Liver (tissue), 9 donors: ENCODE measurements around the gene CCDC141. TPM values are rescaled to one million over a fixed set of nuclear protein-coding genes. Genes with fewer than 3 reads are reported as not detected.

ENCODE experiments used
- DNase-seq: peaks from one replicate; pipeline ENCODE4 v3.0.0-alpha.2; 2017; ENCODE audit warnings: low spot score
- H3K27ac ChIP-seq, 2 donors: one replicate each; pipeline ENCODE4 v1.7.0; 2013; ENCODE audit warnings: inconsistent platforms in 2 of 2, low read length in 2 of 2, control low read depth in 1 of 2, low read depth in 1 of 2, mild to moderate bottlenecking in 1 of 2
- H3K27me3 ChIP-seq, 4 donors: one replicate each; pipeline versions ENCODE4 v1.6.1 to v1.7.0; 2013; ENCODE audit warnings: low read length in 3 of 4, inconsistent platforms in 1 of 4, mild to moderate bottlenecking in 1 of 4, moderate library complexity in 1 of 4; ENCODE audit not compliant: control insufficient read depth in 4 of 4, insufficient read depth in 4 of 4
- H3K36me3 ChIP-seq, 4 donors: one replicate each; pipeline versions ENCODE4 v1.6.1 to v1.7.0; 2013; ENCODE audit warnings: low read length in 3 of 4, mild to moderate bottlenecking in 3 of 4, low read depth in 1 of 4, moderate library complexity in 1 of 4; ENCODE audit not compliant: control insufficient read depth in 4 of 4, insufficient read depth in 3 of 4
- H3K4me1 ChIP-seq, 4 donors: one replicate each; pipeline versions ENCODE4 v1.6.1 to v1.7.0; 2013; ENCODE audit warnings: low read length in 3 of 4, mild to moderate bottlenecking in 3 of 4, moderate library complexity in 1 of 4; ENCODE audit not compliant: control insufficient read depth in 4 of 4, insufficient read depth in 4 of 4
- H3K4me3 ChIP-seq, 3 donors: one replicate each; pipeline versions ENCODE4 v1.6.1 to v1.7.0; 2013; ENCODE audit warnings: low read length in 3 of 3, control low read depth in 1 of 3, low read depth in 1 of 3, mild to moderate bottlenecking in 1 of 3
- H3K9ac ChIP-seq, 2 donors: one replicate each; pipeline ENCODE4 v1.7.0; 2013; ENCODE audit warnings: low read length in 2 of 2, mild to moderate bottlenecking in 2 of 2, moderate library complexity in 2 of 2, control low read depth in 1 of 2, low read depth in 1 of 2
- H3K9me3 ChIP-seq, 4 donors: one replicate each; pipeline versions ENCODE4 v1.6.1 to v1.7.0; 2013; ENCODE audit warnings: low read length in 3 of 4; ENCODE audit not compliant: control insufficient read depth in 4 of 4
- FOXA1 ChIP-seq: IDR thresholded peaks from 2 replicates; pipeline ENCODE4 v1.6.1; 2016; ENCODE audit warnings: antibody characterized with exemption
- FOXA2 ChIP-seq: IDR thresholded peaks from 2 replicates; pipeline ENCODE4 v1.6.1; 2016; ENCODE audit warnings: antibody characterized with exemption
- GABPA ChIP-seq, 2 donors: IDR thresholded peaks in 1 of 2; conservative IDR thresholded peaks in 1 of 2; 2 replicates each; pipeline ENCODE4 v1.6.1; 2016; ENCODE audit warnings: antibody characterized with exemption in 2 of 2, mild to moderate bottlenecking in 1 of 2, moderate library complexity in 1 of 2
- HNF4A ChIP-seq, 2 donors: conservative IDR thresholded peaks; 2 replicates each; pipeline ENCODE4 v1.6.1; 2016; ENCODE audit warnings: antibody characterized with exemption in 2 of 2, mild to moderate bottlenecking in 2 of 2
- HNF4G ChIP-seq: IDR thresholded peaks from 2 replicates; pipeline ENCODE4 v1.6.1; 2016; ENCODE audit warnings: antibody characterized with exemption
- JUND ChIP-seq, 2 donors: IDR thresholded peaks; 2 replicates each; pipeline ENCODE4 v1.6.1; 2016; ENCODE audit warnings: antibody characterized with exemption in 2 of 2
- NR2F2 ChIP-seq: IDR thresholded peaks from 2 replicates; pipeline ENCODE4 v1.6.1; 2016; ENCODE audit warnings: antibody characterized with exemption
- RAD21 ChIP-seq, 2 donors: IDR thresholded peaks; 2 replicates each; pipeline ENCODE4 v1.6.1; 2016; ENCODE audit warnings: antibody characterized with exemption in 2 of 2, mild to moderate bottlenecking in 2 of 2
- RXRA ChIP-seq, 2 donors: IDR thresholded peaks; 2 replicates each; pipeline ENCODE4 v1.6.1; 2017 to 2018; ENCODE audit warnings: antibody characterized with exemption in 2 of 2, mild to moderate bottlenecking in 1 of 2
- SP1 ChIP-seq: IDR thresholded peaks from 2 replicates; pipeline ENCODE4 v1.6.1; 2018; ENCODE audit warnings: antibody characterized with exemption, mild to moderate bottlenecking
- TAF1 ChIP-seq: conservative IDR thresholded peaks from 2 replicates; pipeline ENCODE4 v1.6.1; 2016; ENCODE audit warnings: antibody characterized with exemption, mild to moderate bottlenecking
- YY1 ChIP-seq: IDR thresholded peaks from 2 replicates; pipeline ENCODE4 v1.6.1; 2016; ENCODE audit warnings: antibody characterized with exemption, mild to moderate bottlenecking
- WGBS: extraction: QIAGEN DNeasy Blood & Tissue Kit; methylation state at CpG from one replicate; pipeline ENCODE4 v1.1.7; 2013; 5-methylcytosine and 5-hydroxymethylcytosine counted together
- polyA plus RNA-seq, 2 donors: library from polyadenylated mRNA; stranded (reverse) in 1 of 2; unstranded in 1 of 2; fragments of 200-250 nt in 1 of 2; fragments of >200 nt in 1 of 2; fragmentation: Nextera tagmentation in 1 of 2; extraction: Ambion mirVana in 1 of 2; gene quantifications; one replicate each; pipeline versions ENCODE4 v1.2.1 to v1.2.3, GENCODE V29; 2013 to 2015
- total RNA-seq, 2 donors: library from RNA; depleted of rRNA; stranded (reverse); fragments of >200 nt; gene quantifications; one replicate each; pipeline ENCODE4 v1.2.3, GENCODE V29; 2014
- TF ChIP-seq, protein P1 (sequence below): fragments of 150-350 bp; IDR thresholded peaks from 2 replicates; pipeline ENCODE4 v1.5.1; 2017; ENCODE audit warnings: improper control_type of control experiment, low read depth, low read length; ENCODE audit not compliant: missing input control
- TF ChIP-seq, protein P2 (sequence below): IDR thresholded peaks from 2 replicates; pipeline ENCODE4 v1.6.1; 2016; ENCODE audit warnings: antibody characterized with exemption
- TF ChIP-seq, protein P3 (sequence below): IDR thresholded peaks from 2 replicates; pipeline ENCODE4 v1.6.1; 2016; ENCODE audit warnings: antibody characterized with exemption
- TF ChIP-seq, protein P4 (sequence below): IDR thresholded peaks from 2 replicates; pipeline ENCODE4 v1.6.1; 2016; ENCODE audit warnings: antibody characterized with exemption, mild to moderate bottlenecking
- donor health status: healthy.
- donor health status: healthy.
- donor health status: healthy.
- donor health status: healthy.
- donor health status: healthy.

CCDC141 gene
- total and polyA plus RNA-seq, 4 donors = 0.05 to 1.0 (median 0.39) TPM

DNA sequence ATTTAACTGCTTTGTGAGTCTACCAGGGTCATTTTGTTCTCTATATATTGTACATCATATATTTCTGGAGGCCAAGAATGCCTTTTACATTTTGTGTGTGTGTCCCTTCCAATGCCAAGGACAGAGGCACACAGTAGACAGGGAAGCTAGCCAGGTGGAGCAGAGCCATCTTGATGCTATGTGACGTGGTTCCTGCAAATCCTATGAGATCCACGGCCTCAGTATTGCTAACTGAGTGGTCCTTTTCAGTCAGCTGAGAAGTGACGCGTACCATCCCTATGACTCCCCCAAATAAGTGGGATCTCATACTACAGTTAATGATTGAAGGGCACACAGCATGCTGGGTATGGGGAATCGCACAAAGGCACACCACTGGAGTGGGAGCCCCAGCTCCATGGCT lies 27.3 kb downstream of the CCDC141 start:
- H3K4me1 ChIP-seq = no peaks in the 10 kb centered on the region
- whole genome bisulfite sequencing = 90% methylated on average over 5 of the region's 5 CpGs
- no peak for TF ChIP-seq TAF1
- TF ChIP-seq, protein P1, sequence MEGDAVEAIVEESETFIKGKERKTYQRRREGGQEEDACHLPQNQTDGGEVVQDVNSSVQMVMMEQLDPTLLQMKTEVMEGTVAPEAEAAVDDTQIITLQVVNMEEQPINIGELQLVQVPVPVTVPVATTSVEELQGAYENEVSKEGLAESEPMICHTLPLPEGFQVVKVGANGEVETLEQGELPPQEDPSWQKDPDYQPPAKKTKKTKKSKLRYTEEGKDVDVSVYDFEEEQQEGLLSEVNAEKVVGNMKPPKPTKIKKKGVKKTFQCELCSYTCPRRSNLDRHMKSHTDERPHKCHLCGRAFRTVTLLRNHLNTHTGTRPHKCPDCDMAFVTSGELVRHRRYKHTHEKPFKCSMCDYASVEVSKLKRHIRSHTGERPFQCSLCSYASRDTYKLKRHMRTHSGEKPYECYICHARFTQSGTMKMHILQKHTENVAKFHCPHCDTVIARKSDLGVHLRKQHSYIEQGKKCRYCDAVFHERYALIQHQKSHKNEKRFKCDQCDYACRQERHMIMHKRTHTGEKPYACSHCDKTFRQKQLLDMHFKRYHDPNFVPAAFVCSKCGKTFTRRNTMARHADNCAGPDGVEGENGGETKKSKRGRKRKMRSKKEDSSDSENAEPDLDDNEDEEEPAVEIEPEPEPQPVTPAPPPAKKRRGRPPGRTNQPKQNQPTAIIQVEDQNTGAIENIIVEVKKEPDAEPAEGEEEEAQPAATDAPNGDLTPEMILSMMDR = no peak

DNA sequence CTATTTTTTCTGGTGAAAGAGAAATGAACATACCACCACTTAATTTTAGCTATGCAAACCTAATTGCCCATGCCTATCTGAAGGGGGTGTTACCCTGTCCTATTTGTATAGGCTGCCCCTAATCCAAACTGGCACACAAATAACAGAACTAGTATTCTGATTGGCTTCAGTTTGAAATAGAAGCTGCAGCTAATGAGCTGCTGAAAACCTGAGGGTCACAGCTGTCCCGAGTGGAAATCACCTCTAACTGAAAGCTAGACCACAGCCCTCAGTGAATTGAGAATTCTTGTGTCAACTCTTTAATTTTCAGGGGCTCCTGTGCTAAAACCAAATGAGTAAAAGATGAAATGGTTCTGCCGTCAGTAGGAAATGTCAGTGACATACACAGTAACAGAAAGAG lies 28.7 kb downstream of the CCDC141 start:
- 63% methylated on average over 2 of the region's 2 CpGs for WGBS
- H3K9ac ChIP-seq = no peak overlapping the region
- H3K9me3 ChIP-seq = no peaks in the 10 kb centered on the region
- H3K4me3 ChIP-seq = no peak overlapping the region
- no peaks in the 10 kb centered on the region for H3K4me1 ChIP-seq
- no peak for DNase-seq
- TF ChIP-seq GABPA (IDR thresholded peaks at IDR 0.05 in 1 of 2, conservative IDR thresholded peaks at IDR 0.05 in 1 of 2) (no peak), FOXA2 (no peak), SP1 (no peak), HNF4A (conservative IDR thresholded peaks at IDR 0.05) (no peak), NR2F2 (no peak), JUND (IDR thresholded peaks at IDR 0.05) (no peak), RXRA (IDR thresholded peaks at IDR 0.05) (no peak), HNF4G (no peak), TAF1 (no peak), FOXA1 (no peak), YY1 (no peak), RAD21 (IDR thresholded peaks at IDR 0.05) (no peak)
- TF ChIP-seq, protein P1 = no peak
- TF ChIP-seq, protein P2, sequence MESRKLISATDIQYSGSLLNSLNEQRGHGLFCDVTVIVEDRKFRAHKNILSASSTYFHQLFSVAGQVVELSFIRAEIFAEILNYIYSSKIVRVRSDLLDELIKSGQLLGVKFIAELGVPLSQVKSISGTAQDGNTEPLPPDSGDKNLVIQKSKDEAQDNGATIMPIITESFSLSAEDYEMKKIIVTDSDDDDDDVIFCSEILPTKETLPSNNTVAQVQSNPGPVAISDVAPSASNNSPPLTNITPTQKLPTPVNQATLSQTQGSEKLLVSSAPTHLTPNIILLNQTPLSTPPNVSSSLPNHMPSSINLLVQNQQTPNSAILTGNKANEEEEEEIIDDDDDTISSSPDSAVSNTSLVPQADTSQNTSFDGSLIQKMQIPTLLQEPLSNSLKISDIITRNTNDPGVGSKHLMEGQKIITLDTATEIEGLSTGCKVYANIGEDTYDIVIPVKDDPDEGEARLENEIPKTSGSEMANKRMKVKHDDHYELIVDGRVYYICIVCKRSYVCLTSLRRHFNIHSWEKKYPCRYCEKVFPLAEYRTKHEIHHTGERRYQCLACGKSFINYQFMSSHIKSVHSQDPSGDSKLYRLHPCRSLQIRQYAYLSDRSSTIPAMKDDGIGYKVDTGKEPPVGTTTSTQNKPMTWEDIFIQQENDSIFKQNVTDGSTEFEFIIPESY = no peak
- TF ChIP-seq, protein P3, sequence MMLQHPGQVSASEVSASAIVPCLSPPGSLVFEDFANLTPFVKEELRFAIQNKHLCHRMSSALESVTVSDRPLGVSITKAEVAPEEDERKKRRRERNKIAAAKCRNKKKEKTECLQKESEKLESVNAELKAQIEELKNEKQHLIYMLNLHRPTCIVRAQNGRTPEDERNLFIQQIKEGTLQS = no peak
- TF ChIP-seq, protein P4, sequence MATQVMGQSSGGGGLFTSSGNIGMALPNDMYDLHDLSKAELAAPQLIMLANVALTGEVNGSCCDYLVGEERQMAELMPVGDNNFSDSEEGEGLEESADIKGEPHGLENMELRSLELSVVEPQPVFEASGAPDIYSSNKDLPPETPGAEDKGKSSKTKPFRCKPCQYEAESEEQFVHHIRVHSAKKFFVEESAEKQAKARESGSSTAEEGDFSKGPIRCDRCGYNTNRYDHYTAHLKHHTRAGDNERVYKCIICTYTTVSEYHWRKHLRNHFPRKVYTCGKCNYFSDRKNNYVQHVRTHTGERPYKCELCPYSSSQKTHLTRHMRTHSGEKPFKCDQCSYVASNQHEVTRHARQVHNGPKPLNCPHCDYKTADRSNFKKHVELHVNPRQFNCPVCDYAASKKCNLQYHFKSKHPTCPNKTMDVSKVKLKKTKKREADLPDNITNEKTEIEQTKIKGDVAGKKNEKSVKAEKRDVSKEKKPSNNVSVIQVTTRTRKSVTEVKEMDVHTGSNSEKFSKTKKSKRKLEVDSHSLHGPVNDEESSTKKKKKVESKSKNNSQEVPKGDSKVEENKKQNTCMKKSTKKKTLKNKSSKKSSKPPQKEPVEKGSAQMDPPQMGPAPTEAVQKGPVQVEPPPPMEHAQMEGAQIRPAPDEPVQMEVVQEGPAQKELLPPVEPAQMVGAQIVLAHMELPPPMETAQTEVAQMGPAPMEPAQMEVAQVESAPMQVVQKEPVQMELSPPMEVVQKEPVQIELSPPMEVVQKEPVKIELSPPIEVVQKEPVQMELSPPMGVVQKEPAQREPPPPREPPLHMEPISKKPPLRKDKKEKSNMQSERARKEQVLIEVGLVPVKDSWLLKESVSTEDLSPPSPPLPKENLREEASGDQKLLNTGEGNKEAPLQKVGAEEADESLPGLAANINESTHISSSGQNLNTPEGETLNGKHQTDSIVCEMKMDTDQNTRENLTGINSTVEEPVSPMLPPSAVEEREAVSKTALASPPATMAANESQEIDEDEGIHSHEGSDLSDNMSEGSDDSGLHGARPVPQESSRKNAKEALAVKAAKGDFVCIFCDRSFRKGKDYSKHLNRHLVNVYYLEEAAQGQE = no peak
- no peaks in the 10 kb centered on the region for H3K36me3 ChIP-seq
- H3K27me3 ChIP-seq = no peaks in the 10 kb centered on the region
- H3K27ac ChIP-seq = no peak overlapping the region

More for the DNA sequence above, 27.3 kb downstream of the CCDC141 start:
- Histone ChIP-seq H3K9me3 (no peaks in the 10 kb centered on the region), H3K9ac (no peak overlapping the region), H3K4me3 (no peak overlapping the region), H3K27me3 (no peaks in the 10 kb centered on the region), H3K36me3 (no peaks in the 10 kb centered on the region), H3K27ac (no peak overlapping the region)
- no peak for DNase-seq
